Suppressor macrophage (primary cell): ENCODE data around the gene SORL1.
A peak's percentile ranks its signal among the peaks of the same experiment; 100 is the strongest.

Experiments
- DNase-seq, 4 experiments: peaks; one replicate each; pipeline ENCODE4 v3.0.0-alpha.2; 2020 to 2022

Gene SORL1

DNA sequence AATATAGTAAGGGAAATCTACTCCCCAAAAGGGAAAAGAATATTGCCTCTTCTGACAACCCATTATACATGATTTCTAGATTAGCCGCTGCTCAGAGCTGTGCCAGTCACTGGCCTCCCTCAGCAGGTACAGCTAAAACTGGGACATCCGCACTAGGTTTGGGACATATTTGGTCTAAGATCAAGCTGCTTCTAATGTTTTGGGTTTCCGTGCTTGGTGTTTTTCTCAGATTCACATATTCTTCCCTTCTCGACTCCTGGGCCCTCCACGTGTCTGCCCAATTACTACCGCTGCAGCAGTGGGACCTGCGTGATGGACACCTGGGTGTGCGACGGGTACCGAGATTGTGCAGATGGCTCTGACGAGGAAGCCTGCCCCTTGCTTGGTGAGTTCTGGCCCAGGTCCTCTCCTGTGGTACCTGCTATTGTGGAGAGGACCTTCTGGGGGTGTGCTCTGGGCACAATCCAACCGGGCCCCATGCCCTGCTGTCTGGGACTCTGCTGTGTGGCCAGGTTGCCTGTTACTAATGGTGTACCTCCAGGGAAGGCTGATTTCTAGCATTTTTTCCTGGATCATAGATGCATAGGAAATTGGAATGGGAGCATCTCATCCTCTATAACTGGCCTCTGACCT is 138.8 kb downstream of the SORL1 start:
- no peak for DNase-seq

DNA sequence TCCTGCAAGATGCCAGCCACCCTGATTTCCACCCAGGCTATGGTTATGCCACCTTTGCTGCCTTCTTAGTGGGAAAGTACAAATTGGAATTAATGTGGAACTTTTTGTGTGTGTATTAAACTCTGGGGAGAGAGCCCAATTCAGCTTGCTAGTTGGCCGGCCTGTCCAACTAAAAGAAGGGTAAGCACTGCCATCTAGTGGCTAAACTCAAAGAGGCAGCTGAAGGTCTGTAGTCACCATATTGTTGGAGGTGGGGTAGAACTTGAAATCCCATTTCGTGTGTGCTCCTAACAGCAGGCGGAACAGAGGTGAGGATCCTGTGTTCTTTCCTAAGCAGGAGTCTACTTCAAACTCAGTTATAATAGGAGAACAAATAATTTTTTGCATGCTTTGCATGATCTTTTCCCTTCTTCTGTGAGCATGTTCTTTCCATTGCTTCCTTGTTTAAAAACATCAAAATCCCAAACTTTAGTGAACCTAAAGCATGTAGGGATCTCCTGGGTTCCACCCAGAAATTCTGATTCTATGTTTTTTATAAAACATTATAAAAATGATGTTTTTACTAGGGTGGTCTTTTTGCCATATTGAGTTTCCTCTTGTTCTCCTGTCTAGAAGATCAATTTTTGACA is 139.4 kb downstream of the SORL1 start:
- DNase-seq = peak; percentile 87 to 92 (median 89)

DNA sequence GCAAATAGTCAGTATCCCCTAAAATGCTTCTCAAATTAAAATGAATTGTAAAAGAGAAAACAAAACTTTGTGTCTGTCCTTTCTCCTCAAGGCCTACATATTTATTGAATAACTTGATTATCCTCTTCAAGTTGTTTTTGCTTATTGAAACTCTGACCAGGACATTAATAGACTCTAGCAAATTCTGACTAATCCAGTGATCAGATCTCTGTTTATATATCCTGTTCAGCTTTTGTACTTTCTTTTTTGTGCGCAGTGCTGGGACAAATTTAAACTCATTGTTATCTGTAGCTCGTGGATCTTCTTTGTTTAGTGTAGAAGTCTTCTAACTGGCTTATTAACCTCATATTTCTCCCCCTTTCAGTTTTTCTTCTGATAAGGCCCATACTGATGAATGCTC is 140.6 kb downstream of the SORL1 start:
- no peak for DNase-seq

DNA sequence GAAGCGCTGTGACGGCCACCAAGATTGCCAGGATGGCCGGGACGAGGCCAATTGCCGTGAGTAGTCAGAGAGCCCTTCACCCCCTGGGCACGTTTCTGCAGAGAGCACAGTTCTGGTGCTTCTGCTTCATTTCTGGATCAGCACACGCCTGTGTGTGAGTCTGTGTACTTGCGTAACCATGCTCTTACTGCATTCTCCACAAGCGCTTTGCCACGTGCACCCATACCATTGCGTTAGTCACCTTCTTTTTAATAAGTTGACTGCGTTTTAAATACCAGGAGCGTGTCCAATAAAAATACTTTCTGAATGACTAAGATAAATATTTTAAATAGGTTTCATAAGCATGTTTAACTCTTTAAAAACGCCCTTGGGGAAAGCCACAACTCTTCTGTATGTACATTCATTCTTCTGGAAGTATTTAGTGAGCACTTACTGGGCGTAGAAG is 143.6 kb downstream of the SORL1 start:
- peak in 3 of 4 experiments; percentile 26 to 42 (median 39) for DNase-seq

DNA sequence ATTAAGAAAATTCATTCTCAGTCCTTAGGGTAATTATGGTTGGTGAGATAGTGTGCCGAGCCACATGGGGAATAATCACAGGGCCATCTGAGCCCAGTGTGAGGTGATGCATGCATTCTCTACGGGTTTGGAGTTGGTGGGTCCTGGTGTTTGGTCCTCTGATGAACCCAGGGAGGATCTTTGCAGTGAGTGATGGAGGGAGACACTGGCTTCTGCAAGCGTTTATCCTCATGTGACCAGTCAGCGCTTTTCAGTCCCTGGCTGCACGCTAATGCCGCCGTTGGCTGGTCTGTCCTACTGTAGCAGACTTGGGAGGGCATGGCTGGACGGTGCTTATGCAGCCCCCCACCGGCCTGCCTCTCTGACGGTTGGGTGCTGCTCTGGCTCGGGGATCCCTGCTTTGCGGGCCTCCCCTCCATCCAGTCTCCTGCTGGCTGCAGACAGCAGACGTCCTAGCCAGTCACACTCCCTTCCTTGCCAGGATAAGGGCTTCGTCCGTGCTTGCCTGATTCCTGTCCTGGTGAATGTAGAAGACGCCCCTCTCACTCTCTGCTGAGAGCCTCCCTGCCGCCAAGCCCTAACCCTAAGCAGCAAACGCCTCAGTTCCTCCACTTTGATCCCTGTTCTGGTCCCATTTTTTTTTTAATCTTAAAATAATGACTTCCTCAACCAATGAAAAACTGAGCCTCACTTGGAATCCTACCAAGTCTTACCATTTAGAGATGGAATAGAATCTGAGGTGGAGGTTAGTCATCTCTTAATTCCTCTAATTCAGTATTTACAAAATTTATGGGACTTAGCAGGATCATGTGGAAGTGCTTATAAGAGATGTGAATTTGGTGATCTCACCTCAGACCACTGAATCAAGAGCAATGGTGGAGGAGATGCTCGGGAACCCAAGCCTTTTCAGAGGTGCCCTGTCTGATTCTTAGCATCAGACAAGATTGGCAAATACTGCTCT is 144.4 kb downstream of the SORL1 start:
- no peak for DNase-seq

DNA sequence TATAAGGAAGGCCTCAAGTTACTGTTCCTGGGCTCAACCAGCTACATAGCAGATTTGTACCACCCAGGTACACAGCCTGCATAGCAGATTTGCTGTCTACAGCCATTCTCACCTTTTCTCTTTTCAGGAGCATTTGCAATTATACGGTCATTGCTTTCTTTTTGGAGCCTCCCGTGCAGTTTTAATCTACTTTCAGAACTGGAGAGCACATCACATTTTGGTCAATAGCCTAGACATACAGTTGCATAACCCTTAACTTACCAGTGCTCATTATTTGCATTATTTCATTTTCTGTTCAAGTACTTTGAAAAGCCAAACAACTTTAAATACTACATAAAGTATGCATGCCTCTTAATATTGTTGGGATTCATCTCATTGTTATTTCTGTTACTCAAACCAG is 151.2 kb downstream of the SORL1 start:
- DNase-seq = no peak

DNA sequence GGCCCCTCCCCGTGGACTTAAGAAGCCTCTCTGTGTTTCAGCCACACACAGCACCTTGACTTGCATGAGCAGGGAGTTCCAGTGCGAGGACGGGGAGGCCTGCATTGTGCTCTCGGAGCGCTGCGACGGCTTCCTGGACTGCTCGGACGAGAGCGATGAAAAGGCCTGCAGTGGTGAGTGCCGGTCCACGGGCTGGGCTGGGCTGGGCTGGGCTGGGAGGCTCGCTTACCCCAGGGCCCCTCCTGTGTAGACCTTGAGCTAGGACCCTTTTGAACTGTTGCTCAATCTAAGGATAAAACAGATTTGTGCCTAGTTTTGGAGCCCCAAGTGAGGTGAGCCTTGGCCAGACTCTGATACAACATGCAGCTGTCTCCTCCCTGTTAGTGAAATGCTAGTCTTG is 152.0 kb downstream of the SORL1 start:
- DNase-seq = no peak

DNA sequence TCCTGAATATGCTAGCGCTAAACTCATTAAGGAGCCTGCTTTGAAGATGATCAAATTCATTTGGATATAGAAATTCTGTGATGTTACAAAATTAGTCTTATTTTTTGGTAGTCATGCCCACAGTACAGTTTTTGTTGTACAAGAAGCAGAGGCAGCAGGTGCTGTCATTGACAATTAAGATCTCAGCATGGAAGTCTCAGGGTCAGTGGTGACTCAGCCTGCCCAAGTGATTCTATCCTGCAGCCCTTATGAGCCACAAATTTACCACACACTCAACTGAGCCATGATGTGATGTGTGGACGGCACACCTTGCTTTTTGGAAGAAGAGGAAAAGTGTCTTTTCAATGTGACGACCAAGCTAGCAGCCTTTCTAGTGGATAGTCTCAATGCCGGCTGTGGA is 154.2 kb downstream of the SORL1 start:
- no peak for DNase-seq

DNA sequence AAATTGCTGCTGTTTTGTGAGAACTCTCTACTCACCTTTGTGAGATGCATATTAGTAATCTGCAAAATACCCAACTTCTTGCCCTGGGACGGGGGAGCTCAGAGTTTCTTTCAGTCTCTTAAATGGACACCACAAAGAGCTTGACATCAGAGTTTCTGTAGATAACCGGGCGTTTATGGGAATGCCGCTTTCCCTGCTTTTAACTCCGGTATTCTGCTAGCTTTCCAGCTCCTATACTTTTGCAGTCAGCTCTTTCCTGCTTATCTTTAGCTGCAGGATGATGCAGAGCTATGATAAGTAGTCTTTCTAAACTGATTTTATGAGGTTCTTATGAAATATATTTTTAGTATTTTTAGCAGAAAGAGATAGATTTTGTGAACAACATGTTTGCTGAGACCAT is 155.2 kb downstream of the SORL1 start:
- DNase-seq = no peak

DNA sequence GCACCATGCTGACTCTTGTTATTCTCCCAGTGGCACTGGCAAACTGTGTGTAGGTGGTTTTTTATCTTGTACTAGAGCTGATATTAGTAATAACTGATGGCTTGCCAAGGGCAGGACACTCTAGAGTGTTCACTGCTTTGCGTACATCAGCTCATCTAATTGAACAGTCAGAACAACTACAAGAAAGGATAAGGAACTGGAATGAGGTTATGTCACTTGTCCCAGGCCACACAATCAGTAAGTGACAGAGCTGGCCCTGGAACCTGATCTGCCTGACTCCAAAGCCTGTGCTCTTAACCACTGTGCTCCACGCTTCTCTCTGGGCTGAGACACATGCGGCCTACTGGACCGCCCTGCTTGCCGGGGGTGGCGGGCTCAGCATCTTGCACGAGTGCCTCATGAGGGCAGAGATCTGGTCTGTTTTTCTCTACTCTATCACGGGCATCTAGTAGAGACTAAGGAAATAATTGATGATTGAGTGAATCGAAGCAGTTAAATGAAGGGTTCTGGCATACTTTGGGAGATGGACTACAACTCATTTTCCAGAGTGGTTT is 156.5 kb downstream of the SORL1 start:
- DNase-seq = no peak

DNA sequence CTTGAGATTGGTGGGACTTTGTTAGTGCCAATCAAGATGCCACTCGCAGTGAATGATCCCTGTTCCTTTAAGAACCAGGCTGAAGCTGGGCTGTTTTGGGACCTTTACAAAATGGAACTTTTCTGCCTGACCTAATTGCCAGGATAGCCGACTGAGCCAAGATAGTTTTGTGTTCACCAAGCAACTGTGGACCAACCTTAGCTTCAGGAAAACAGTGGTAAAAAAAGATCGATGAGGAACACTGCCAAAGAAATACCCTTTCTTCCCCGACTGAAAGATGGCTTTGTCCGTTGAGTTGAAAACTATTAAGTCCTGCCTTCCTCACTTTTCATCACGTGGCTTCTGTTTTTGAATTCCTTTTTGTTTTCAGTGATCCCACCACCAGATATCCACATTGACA is 158.6 kb downstream of the SORL1 start:
- DNase-seq = no peak

DNA sequence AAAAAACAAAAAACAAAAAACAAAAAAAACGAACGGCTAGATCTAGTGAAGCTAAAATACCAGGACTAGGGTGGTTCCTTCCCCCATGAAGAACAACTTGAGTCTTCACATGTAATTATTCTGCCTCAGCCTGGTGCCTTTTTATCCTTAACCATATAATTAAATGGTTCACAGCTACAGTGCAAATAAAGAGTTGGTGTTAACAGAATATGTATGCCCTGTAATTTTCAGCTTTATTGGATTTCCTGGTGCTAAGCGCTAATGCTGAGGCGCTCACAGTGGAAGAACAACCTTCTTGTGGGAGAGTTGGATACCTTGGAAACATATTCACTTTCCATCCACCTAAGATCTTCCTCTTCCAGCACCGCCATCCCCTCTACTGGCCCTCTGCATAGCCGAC is 159.1 kb downstream of the SORL1 start:
- no peak for DNase-seq

DNA sequence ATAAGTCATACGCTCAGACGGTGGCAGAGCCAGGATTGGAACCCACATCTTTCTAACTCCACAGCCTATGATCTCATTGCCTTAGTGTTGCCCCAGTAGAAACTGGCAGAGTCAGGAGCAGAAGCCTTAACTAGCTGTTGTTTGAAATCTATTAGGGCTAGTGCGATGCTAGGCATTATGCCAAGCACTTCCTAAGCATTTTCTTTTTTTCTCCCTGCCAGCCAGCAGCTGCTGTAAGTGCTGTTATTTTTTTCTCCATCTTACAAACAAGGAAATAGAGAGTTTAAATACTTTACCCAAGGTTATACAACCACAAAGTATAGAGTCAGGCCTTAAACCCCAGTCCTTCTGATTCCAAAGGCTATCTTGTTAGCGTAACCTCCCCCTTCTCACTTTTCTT is 161.6 kb downstream of the SORL1 start:
- DNase-seq = no peak

DNA sequence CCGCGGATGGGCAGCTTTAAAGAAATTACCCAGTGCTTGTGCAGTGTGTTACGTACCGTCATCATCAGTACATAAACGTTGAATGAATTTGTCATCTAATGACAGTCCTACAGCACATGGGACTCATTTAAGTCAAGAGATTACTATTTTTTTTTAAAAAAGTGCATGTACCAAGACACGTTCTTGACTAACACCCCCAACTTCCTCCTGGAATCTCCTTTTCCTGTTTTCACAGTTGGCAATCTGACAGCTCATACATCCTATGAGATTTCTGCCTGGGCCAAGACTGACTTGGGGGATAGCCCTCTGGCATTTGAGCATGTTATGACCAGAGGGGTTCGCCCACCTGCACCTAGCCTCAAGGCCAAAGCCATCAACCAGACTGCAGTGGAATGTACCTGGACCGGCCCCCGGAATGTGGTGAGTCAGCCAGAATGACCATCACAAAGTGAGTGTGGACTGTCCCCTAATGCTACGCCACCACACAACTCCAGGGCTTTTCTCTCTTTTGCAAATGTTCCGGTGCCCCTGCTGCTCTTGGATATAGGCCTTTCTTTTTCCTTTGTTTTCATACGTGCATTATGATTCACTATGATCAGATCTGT is 162.6 kb downstream of the SORL1 start:
- DNase-seq = peak in 3 of 4 experiments; percentile 20 to 44 (median 42)

DNA sequence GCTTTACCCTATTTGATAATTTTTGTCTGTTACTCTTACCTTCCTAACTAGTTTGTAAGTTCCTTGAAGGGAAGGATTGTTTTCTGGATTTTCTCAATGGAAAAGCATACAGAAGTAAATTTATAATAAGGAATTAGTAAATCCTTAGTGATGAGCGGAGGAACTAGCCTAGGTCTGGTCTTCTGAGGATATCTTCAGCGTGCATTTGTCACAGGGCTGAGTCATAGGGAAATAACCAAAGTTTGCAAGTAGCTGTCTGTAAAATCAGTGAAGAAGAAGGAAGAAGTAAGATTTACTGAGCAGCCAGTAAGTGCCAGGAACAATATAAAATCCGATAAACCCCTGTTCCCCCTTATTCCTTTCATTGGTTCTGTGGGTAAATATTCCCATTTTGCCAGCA is 163.4 kb downstream of the SORL1 start:
- DNase-seq = peak; percentile 44 to 76 (median 67)

DNA sequence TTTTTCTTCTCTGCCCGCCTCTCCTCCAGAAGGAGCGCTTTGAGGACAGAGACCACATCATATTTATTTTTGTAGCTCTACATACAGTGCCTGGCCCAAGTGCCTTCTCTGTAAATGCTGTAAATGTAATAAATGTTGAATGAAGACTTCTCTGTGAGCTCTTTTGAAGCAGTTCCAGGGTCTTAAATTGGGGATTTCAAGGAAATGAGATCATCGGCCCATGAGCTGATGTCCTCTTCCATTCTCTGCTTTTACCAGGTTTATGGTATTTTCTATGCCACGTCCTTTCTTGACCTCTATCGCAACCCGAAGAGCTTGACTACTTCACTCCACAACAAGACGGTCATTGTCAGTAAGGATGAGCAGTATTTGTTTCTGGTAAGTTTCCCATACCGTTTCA is 166.4 kb downstream of the SORL1 start:
- DNase-seq = no peak

DNA sequence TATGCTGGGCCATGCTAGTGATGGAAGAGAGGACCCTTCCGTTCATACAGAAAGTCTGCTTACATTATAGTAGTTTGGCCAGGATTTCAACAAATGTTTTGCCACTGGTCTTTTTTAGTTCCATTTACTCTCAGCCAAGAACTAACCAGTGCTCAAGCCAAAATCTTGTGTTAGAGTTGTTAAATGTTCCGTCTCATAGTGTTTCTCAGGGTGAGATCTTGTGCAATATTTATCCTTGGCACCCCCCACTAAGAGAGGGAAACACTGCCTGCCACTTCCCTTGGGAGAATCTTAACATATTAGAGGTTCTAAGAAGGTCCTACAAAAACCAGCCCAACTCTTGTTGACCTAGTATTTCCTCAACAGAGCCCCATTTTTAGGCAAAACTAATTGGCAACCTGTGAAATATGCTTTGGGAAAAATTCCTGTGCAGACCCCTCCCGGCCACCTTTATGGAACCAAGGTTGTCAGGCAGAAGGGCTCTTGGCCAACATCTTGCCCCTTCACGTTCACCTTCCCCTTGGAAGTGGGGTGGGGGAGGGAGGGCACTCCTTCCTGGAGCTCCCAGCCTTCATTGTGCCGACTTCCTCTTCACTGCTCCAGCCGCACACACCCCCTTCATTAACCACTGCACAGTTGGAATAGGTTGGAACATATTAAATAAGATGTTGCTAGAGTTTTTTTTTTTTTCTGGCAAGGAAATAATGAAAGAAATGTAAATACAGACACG is 173.8 kb downstream of the SORL1 start:
- DNase-seq = no peak

DNA sequence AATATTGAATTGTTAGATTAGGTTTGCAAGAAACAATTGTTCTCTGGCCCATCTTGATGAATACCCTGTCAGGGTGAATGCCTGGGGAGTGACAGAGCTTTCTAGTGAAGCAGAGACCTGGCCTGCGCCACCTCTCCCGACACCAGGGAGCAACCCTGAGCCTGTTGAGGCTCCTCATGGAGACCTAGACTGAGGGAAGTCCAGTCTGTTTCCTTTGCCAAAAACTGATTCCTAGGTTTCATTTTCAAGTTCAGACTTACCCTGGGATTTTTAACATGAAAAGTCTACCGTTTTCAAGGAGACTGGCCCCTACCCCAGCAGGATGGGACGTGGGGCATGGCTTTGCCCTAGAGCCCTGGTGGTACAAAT is 174.4 kb downstream of the SORL1 start:
- DNase-seq = no peak

DNA sequence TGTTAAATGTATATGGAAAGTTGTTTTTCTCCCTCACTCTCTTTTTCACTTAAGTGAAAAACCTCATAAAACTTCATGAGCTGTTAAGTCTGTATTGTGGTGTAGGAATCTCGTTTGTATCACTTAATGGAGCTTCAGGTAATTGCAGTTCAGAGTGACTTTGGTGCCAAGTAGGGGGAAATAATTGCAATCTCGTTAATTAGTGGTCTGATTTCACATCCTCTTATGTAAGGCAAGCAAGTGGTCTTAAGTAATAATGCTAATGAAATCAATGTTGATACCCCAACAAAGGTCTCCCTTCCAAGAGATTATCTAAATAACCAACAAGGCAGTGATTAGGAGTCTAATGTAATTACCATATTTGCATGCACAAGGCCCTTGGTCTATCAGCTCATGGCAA is 174.9 kb downstream of the SORL1 start:
- no peak for DNase-seq

DNA sequence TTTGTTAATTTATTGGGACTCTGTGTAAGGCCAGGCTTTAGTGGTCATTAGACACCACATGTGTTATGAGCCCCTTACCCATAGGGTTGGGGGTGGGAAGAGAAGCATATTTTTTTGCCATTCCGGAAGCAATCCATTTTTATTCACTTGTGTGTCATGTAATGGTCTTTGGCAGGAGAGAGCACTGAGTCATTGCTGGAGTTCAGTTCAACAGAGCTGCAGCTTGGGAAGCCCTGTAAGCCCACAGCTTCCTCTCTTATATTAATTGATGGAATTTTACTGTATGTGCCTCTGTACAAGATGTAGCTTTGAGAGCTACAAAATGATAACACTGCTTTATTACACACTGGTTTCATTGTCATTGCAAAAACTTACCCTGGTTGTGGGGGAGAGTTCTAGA is 177.9 kb downstream of the SORL1 start:
- peak in 3 of 4 experiments; percentile 16 to 30 (median 21) for DNase-seq

DNA sequence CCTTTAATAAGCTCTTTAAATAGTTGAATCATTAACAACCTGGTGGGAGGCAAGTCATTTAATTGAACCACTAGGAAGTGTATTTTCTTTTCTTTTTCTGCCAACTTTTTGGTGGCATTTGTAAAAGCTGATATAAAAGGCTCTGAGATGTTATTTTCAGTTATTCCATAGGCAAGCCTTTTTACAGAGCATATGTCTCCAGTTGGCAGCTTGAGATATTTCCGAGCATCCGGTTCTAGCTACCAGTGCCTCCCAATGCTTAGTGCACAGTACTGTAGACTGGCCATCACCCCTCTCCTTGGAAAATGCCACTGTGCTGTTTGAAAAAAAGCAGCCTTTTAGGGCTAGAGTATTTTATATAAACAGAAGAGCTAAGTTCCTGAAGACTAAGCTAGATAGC is 179.3 kb downstream of the SORL1 start:
- DNase-seq = no peak

DNA sequence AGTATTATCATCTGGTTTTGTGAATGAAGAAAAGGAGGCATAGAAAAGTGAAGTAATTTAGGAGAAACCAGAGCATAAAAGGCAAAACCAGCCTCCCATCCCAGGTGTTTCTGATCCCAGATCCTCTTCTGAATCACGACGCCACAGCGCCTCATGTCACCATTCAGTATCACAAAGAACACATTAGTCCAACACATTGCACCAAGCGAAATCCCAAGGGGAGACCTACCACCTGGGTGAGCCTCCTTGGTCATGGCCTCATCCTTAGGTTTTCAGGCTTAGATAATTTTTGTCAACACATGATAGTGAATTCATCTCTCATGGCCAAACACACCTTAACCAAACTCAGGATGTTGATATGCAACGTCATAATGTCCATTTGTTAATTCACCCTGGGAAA is 182.2 kb downstream of the SORL1 start:
- DNase-seq = no peak
